T-cell (primary cell): Measurements from ENCODE around the gene FPR3. TPM values are rescaled to one million over a fixed set of nuclear protein-coding genes. Genes with fewer than 3 reads are reported as not detected.
"Not testable (repeated sequence)": the region's sequence is repeated elsewhere in the genome, so short reads cannot be mapped to it uniquely, and the experiment has no call there.

Source experiments
- ATAC-seq, 4 experiments: fragments of 200-7000 bp in 3 of 4; fragments of 150-1000 bp in 1 of 4; cut with Tn5 transposase; replicated peaks in 1 of 4; 1 replicate in 3 of 4; 2 replicates in 1 of 4; pipeline ENCODE4 v1.10.0; 2021; ENCODE audit warnings: moderate library complexity in 3 of 4, mild to moderate bottlenecking in 2 of 4, moderate number of reproducible peaks in 1 of 4
- CTCF ChIA-PET, 2 donors: fragments of 300-600 bp; sonication (Branson Sonifier 250); formaldehyde crosslinking; loops; one replicate each; lab custom pipeline; 2022; ENCODE audit warnings: antibody characterized with exemption in 2 of 2; lab: Charles Lee
- POLR2A ChIA-PET, 2 donors: fragments of 300-600 bp; sonication (Branson Sonifier 250); formaldehyde crosslinking; loops; one replicate each; lab custom pipeline; 2022; ENCODE audit warnings: antibody characterized with exemption in 2 of 2; lab: Charles Lee
- DNase-seq, 35 experiments: peaks; one replicate each; pipeline versions ENCODE4 v3.0.0 to v3.0.0-alpha.2; 2013 to 2023
- H3K27ac ChIP-seq: one replicate; pipeline ENCODE4 v1.5.1; 2013; ENCODE audit warnings: low read length
- H3K27me3 ChIP-seq, 2 experiments: replicated peaks in 1 of 2; 1 replicate in 1 of 2; 2 replicates in 1 of 2; pipeline versions ENCODE4 v1.6.1 to v1.7.0; 2013; ENCODE audit warnings: low read length in 1 of 2, mixed read lengths in 1 of 2; ENCODE audit not compliant: control insufficient read depth in 2 of 2, insufficient read depth in 2 of 2; ENCODE audit errors: extremely low read depth in 1 of 2
- H3K36me3 ChIP-seq, 2 donors: 1 replicate in 1 of 2; 2 replicates in 1 of 2; pipeline versions ENCODE4 v1.6.1 to v1.7.0; 2013; ENCODE audit warnings: low read length in 1 of 2; ENCODE audit not compliant: control insufficient read depth in 2 of 2, insufficient read depth in 1 of 2; ENCODE audit errors: extremely low read depth in 1 of 2
- H3K4me1 ChIP-seq, 2 experiments: 1 replicate in 1 of 2; 2 replicates in 1 of 2; pipeline versions ENCODE4 v1.6.1 to v1.7.0; 2013; ENCODE audit warnings: low read length in 2 of 2, mixed read lengths in 1 of 2; ENCODE audit not compliant: insufficient read depth in 2 of 2, control insufficient read depth in 1 of 2; ENCODE audit errors: extremely low read depth in 1 of 2
- H3K4me3 ChIP-seq, 2 donors: 1 replicate in 1 of 2; 2 replicates in 1 of 2; pipeline versions ENCODE4 v1.5.1 to v1.7.0; 2013; ENCODE audit warnings: mild to moderate bottlenecking in 2 of 2, low read length in 1 of 2, moderate library complexity in 1 of 2; ENCODE audit not compliant: control insufficient read depth in 1 of 2; ENCODE audit errors: extremely low read depth in 1 of 2
- H3K9me3 ChIP-seq: 2 replicates; pipeline ENCODE4 v1.7.0; 2013
- H3K27ac Mint-ChIP-seq, 2 donors: one replicate each; pipeline ENCODE4 v1.8.0; 2020 to 2021; ENCODE audit warnings: mild to moderate bottlenecking in 2 of 2, mixed read lengths in 2 of 2
- H3K27me3 Mint-ChIP-seq, 2 donors: one replicate each; pipeline ENCODE4 v1.8.0; 2021 to 2022; ENCODE audit warnings: mixed read lengths in 2 of 2
- H3K36me3 Mint-ChIP-seq: one replicate; pipeline ENCODE4 v1.8.0; 2021; ENCODE audit warnings: mixed read lengths
- H3K4me1 Mint-ChIP-seq, 3 donors: one replicate each; pipeline ENCODE4 v1.8.0; 2020 to 2022; ENCODE audit warnings: mixed read lengths in 3 of 3, mild to moderate bottlenecking in 1 of 3
- H3K4me3 Mint-ChIP-seq, 3 donors: one replicate each; pipeline ENCODE4 v1.8.0; 2020 to 2022; ENCODE audit warnings: mild to moderate bottlenecking in 3 of 3, mixed read lengths in 3 of 3, moderate library complexity in 3 of 3
- H3K9me3 Mint-ChIP-seq, 3 donors: one replicate each; pipeline ENCODE4 v1.8.0; 2020 to 2022; ENCODE audit warnings: mixed read lengths in 3 of 3
- WGBS: methylation state at CpG from one replicate; pipeline ENCODE4 v1.1.5; 2013; ENCODE audit warnings: missing lambda C conversion rate; ENCODE audit not compliant: insufficient coverage; 5-methylcytosine and 5-hydroxymethylcytosine counted together
- total RNA-seq, 35 experiments: library from RNA in 6 of 35; stranded (reverse) in 6 of 35; fragments of 120-200 nt in 1 of 35; gene quantifications; one replicate each; pipeline versions ENCODE4 v1.2.1 to v1.2.4 and lab custom pipeline; 2013 to 2026

The FPR3 gene
- total RNA-seq, 5 donors from 2014 or later (not counting 1 experiment from before 2014, with no cell fraction given), result 0.20 TPM; not detected in 4

DNA sequence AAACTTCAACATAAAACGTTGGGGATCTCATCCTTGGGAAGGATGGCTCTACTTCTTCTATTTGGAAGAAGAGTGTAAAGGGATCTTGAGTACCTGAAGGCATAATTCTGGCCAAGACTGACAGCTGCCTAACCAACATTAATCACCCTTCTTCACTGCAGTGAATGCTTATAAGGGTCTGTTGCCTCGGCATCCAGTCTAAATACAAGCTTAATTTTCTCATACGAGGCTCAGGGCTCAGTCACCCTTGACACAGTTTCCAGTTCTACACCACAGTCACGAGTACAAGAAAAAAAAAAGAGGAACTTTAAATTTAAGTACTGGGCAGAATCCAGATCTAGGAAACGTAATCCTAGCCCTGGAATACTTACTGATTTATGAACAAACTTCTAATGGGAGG is 9.0 kb downstream of the FPR3 start:
- DNase-seq, result no peak
- Mint-ChIP-seq H3K4me3 (no peak overlapping the region), H3K27ac (no peak overlapping the region), H3K27me3 (peaks cover 8 to 10% of the 10 kb centered on the region in 2 donors), H3K36me3 (no peaks in the 10 kb centered on the region), H3K9me3 (peaks cover 14 to 35% (median 16%) of the 10 kb centered on the region in 3 donors), H3K4me1 (peaks cover 0 to 2% (median 2%) of the 10 kb centered on the region in 3 donors)
- Histone ChIP-seq H3K27me3 (peaks cover 0 to 15% of the 10 kb centered on the region in 2 experiments), H3K4me1 (no peaks in the 10 kb centered on the region), H3K9me3 (no peaks in the 10 kb centered on the region), H3K36me3 (no peaks in the 10 kb centered on the region), H3K27ac (no peak overlapping the region), H3K4me3 (no peak overlapping the region)
- ChIA-PET POLR2A (no interaction called here), CTCF (no interaction called here)
- WGBS, result no CpG with 5 or more reads among the region's 5 CpGs
- no peak for ATAC-seq

DNA sequence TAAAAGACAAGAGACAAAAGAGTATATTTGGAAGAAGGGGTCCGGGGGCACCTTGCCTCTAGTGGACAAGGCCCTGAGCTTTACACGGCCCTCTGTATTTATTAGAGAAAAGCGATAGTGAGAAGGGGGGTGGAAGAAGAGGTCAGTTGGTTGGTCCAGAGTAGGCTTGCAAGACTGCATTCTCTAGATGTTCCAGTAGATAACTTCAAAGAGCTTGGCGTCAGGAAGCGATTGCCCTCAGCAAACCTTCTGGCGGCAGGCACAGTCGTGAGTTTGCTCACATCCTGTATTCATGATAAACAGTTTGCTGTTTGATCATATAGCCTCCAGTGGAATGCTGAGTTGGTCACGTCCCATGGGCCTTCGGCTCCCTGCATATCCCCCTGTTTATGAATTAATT is 9.8 kb downstream of the FPR3 start:
- H3K27me3 Mint-ChIP-seq, H3K27me3 ChIP-seq, H3K4me1 Mint-ChIP-seq, H3K4me3 Mint-ChIP-seq, CTCF ChIA-PET, H3K36me3 ChIP-seq, POLR2A ChIA-PET, H3K36me3 Mint-ChIP-seq, DNase-seq, H3K27ac ChIP-seq, H3K4me3 ChIP-seq, H3K9me3 ChIP-seq, ATAC-seq, H3K4me1 ChIP-seq, H3K27ac Mint-ChIP-seq: not testable (repeated sequence)
- 90% methylated on average over 3 of the region's 9 CpGs for WGBS
- H3K9me3 Mint-ChIP-seq, result peaks cover 14 to 31% (median 15%) of the 10 kb centered on the region in 3 donors

DNA sequence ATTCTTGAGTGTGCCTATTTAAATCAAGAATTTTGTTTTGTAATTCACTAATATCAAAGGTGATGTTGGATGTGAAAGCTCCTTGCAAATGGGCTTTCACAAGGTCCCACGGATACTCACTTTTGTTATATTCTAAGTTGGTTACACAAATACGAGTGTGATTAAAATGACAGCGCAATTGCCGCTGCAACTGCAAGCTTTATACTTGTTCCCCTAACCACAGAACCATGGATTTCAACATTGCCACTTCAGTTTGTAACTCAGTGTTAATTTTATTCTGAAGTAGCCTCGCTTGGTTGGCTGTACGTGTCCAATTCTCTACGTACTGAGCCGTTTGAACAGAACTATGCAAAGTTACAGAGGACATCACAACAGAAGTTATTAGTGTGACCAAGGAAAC is 10.4 kb downstream of the FPR3 start:
- ATAC-seq, H3K27ac ChIP-seq, H3K27ac Mint-ChIP-seq: not testable (repeated sequence)

GRCh38 chr19:51806571-51806970 is 11.6 kb downstream of the FPR3 start:
- H3K27me3 ChIP-seq, H3K9me3 ChIP-seq, H3K27ac ChIP-seq, POLR2A ChIA-PET, H3K4me3 Mint-ChIP-seq, H3K4me1 Mint-ChIP-seq, H3K27ac Mint-ChIP-seq, ATAC-seq, H3K4me1 ChIP-seq, H3K36me3 Mint-ChIP-seq, H3K27me3 Mint-ChIP-seq, H3K36me3 ChIP-seq, DNase-seq, CTCF ChIA-PET, H3K4me3 ChIP-seq: not testable (repeated sequence)
- 61% methylated on average over 2 of the region's 5 CpGs for WGBS
- H3K9me3 Mint-ChIP-seq, result peaks cover 19 to 26% (median 22%) of the 10 kb centered on the region in 3 donors

More for the DNA sequence above, 10.4 kb downstream of the FPR3 start:
- H3K9me3 Mint-ChIP-seq, result peaks cover 15 to 27% (median 17%) of the 10 kb centered on the region in 3 donors
- H3K36me3 ChIP-seq, POLR2A ChIA-PET, H3K27me3 Mint-ChIP-seq, DNase-seq, H3K4me1 Mint-ChIP-seq, H3K9me3 ChIP-seq, H3K27me3 ChIP-seq, CTCF ChIA-PET, H3K4me1 ChIP-seq, H3K36me3 Mint-ChIP-seq, H3K4me3 Mint-ChIP-seq, H3K4me3 ChIP-seq: not testable (repeated sequence)
- 88% methylated on average over 7 of the region's 8 CpGs for WGBS

GRCh38 chr19:51807111-51807701 is 12.2 kb downstream of the FPR3 start:
- peaks cover 20 to 26% (median 22%) of the 10 kb centered on the region in 3 donors for H3K9me3 Mint-ChIP-seq
- DNase-seq (no peak), ATAC-seq (no peak)
- H3K36me3 ChIP-seq, result no peaks in the 10 kb centered on the region
- POLR2A ChIA-PET, result no interaction called here
- no peaks in the 10 kb centered on the region for H3K36me3 Mint-ChIP-seq
- H3K27ac ChIP-seq, result no peak overlapping the region
- no peak overlapping the region for H3K4me3 Mint-ChIP-seq
- no peak overlapping the region for H3K27ac Mint-ChIP-seq
- H3K4me3 ChIP-seq, result no peak overlapping the region
- CTCF ChIA-PET, result no interaction called here
- 58% methylated on average over 5 of the region's 6 CpGs for WGBS
- H3K27me3 ChIP-seq, result no peaks in the 10 kb centered on the region
- no peaks in the 10 kb centered on the region for H3K4me1 ChIP-seq
- H3K27me3 Mint-ChIP-seq, result peaks cover 0 to 3% of the 10 kb centered on the region in 2 donors
- no peaks in the 10 kb centered on the region for H3K9me3 ChIP-seq
- peaks cover 0 to 2% (median 2%) of the 10 kb centered on the region in 3 donors for H3K4me1 Mint-ChIP-seq

GRCh38 chr19:51807925-51808324 is 13.0 kb downstream of the FPR3 start:
- no peak for DNase-seq
- Mint-ChIP-seq H3K27ac (no peak overlapping the region), H3K27me3 (peaks cover 0 to 3% of the 10 kb centered on the region in 2 donors), H3K4me3 (no peak overlapping the region), H3K36me3 (no peaks in the 10 kb centered on the region), H3K4me1 (peaks cover 0 to 2% (median 2%) of the 10 kb centered on the region in 3 donors), H3K9me3 (peaks cover 22 to 31% (median 22%) of the 10 kb centered on the region in 3 donors)
- no peaks in the 10 kb centered on the region for H3K9me3 ChIP-seq
- CTCF ChIA-PET, result no interaction called here
- POLR2A ChIA-PET, result no interaction called here
- no CpG with 5 or more reads among the region's 2 CpGs for WGBS
- H3K4me3 ChIP-seq, result no peak overlapping the region
- no peaks in the 10 kb centered on the region for H3K27me3 ChIP-seq
- no peak for ATAC-seq
- no peaks in the 10 kb centered on the region for H3K4me1 ChIP-seq
- H3K27ac ChIP-seq, result no peak overlapping the region
- H3K36me3 ChIP-seq, result no peaks in the 10 kb centered on the region
